AML-193 (cell line): ENCODE data around the gene PTPRZ1.

Source experiments
- DNase-seq, 2 experiments: peaks; one replicate each; lab custom pipeline; 2025; lab: John Stamatoyannopoulos, UW

The PTPRZ1 gene

DNA sequence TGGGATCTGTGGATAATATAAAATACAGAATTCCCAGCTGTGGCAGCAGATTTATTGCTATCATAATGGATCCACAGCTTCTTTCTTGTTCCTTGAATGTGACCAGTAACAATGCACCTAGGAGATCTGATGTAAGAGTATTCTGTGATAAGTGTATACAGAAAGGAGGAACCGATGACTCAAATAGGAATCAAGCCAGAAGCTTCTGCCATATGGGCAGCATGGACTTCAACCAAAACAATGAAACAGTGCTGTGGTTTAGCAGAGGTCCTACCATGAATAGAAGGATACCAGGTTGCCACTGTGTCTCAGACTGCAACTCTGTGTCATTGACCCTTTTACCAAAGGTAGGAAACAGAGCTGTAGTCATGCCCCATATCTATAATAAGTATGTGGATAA lies 81.8 kb downstream of the PTPRZ1 start:
- DNase-seq: no peak

- no peak for DNase-seq
Measured at GRCh38 chr7:121957626-121958025, 84.7 kb downstream of the PTPRZ1 start.

DNA sequence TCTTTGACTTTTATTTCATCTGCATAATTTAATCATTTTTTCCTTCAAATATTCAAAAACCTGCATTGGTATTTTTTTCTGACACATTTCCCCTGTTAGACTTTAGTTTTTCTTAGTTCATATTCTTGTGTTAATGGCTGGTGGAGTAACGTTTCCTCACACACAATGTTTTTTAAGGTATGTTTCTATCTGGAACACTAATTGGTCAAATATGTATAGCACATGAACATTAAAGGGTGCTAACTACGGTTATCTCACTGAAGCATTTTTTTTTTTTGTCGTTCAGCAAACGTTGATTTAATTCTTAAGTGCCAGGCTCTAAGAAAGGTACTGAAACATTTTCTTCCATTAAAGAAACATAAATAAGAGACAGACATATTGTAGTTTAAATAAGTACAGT lies 87.7 kb downstream of the PTPRZ1 start:
- DNase-seq: no peak

DNA sequence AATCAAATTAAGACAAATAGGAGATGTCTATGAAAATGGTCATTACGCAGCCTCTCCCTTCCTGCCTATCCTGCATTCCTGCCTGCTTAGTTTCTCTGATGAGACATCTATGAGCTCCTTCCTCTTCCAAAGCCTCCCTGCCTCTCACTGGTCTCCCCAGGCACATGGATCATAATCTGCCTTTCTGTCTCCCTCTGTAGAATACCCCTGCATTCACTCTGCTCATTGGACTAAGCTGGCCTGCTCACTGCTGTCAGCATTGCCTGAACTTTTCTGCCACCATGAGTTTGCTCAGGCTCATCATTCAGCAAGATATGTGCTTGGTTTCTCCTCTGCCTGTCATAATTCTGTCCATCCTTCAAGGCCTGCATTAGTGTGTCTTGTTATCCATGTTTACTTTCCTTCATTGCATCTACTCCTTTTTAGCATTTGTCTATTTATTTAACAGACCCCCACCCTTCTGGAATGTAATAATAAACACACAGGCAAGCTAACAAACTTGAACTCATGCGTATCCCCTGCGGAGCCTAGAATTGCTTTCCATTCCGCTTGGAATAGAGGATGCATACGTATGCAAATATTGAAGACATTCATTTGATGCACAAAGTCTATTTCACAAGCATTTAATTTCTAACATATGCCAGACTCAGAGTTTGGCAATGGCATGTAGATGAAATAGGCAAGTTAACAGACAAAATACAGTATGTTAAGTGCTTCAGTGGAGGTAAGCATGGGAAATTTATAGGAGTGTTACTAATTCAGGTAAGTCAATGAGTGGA lies 88.3 kb downstream of the PTPRZ1 start:
- DNase-seq: no peak

- DNase-seq: no peak
Measured at GRCh38 chr7:121966276-121966934, 93.4 kb downstream of the PTPRZ1 start.

DNA sequence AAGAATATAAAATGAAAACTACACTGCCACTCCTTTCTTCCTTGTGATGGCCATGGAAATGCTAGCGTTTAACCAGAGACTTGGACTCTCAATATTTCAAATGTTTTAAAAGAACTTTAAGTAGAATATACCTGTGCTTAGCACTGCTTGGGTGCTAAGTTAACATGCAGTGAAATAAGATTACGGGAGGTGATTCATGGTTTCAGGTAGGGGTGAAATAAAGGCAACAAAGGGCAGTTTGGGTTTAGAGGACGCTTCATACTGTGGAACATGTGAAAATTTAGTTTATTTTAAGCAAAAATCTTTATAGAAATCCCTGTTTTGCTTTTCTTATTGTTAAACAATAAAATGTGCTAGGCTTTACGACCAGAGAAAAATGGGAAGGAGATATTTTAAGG lies 94.0 kb downstream of the PTPRZ1 start:
- DNase-seq: no peak

DNA sequence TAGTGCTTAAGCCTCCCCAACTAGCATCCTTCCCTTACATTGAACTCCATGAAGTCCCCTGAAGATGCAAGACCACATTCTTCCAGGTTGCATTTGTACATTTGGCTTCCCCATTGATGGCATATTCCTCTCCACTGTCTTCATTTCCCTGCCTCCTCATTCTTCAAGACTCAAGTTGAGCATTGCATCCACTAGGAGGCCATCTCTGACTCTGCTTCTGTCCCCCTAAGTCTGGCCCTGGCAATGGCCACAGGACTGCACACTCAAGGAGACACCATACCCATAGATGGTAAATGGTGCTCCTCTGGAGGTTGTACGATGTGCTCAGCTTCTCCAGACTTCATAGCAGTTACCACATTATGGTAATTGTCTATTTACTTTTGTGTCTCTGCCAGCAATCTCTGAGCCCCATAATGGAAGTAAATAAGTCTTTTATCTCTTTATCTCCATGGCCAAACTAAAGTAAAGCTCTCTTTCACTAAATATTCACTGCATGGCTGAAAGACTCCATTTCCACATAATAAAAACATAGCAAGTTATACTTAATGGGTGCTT lies 112.6 kb downstream of the PTPRZ1 start:
- no peak for DNase-seq

DNA sequence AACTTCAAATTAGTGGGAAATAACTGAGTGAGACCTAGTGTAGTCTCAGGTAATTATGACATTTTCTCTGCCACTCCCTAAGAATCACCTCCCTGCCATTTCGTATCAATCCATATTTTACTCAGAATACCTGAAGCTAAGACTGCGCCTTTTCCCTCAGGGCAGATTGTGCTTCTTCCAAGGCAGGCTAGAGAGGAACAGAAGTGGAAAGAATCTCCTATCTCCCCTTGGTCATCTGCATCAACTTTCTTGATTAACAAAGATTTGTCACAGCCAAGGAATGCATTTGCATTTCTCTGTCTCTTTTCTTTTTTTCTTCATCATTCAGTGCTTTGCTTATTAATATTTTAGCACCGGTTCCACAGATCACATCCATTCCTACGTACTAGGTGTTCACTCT lies 119.1 kb downstream of the PTPRZ1 start:
- no peak for DNase-seq

- DNase-seq: peak; percentile 50 to 51
Measured at GRCh38 chr7:121994625-121995410, 121.9 kb downstream of the PTPRZ1 start.

- no peak for DNase-seq
Measured at GRCh38 chr7:122006687-122007086, 133.7 kb downstream of the PTPRZ1 start.

DNA sequence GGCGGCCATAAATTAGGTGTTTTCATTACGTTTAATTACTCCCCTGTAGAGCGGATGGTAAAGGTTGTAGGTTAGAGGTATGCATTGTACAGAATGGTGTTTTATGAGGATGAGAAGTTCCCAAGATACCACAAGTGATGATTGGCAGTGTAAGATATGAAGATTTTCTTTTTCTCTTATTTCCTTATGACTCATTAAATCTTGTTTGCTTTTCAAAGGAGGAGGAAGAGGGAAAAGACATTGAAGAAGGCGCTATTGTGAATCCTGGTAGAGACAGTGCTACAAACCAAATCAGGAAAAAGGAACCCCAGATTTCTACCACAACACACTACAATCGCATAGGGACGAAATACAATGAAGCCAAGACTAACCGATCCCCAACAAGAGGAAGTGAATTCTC lies 137.2 kb downstream of the PTPRZ1 start:
- DNase-seq: no peak

DNA sequence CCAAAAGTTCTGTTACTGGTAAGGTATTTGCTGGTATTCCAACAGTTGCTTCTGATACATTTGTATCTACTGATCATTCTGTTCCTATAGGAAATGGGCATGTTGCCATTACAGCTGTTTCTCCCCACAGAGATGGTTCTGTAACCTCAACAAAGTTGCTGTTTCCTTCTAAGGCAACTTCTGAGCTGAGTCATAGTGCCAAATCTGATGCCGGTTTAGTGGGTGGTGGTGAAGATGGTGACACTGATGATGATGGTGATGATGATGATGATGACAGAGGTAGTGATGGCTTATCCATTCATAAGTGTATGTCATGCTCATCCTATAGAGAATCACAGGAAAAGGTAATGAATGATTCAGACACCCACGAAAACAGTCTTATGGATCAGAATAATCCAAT lies 140.1 kb downstream of the PTPRZ1 start:
- DNase-seq: no peak

GRCh38 chr7:122013630-122014029 lies 140.7 kb downstream of the PTPRZ1 start:
- DNase-seq: no peak

DNA sequence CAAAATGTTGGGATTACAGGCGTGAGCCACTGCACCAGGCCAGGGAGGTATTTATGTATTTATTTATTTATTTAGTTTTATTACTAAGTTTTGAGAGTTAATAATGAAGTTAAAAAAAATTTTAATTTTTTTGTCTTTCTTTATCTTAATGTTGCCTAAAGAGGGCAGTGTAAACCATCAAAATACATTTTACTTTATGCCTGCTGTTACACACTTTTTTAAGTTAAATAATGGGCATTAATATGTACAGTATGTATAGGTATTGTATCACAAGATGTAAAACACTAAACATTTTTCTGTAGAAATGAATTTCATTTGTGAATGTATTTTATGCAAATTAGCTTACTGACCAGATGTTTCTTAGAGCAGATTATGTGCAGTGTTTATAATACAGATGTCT lies 141.7 kb downstream of the PTPRZ1 start:
- DNase-seq: peak in 1 of 2 experiments; percentile 1

- DNase-seq: no peak
Measured at GRCh38 chr7:122018032-122018431, 145.1 kb downstream of the PTPRZ1 start.

GRCh38 chr7:122027058-122027457 lies 154.1 kb downstream of the PTPRZ1 start:
- DNase-seq: no peak

DNA sequence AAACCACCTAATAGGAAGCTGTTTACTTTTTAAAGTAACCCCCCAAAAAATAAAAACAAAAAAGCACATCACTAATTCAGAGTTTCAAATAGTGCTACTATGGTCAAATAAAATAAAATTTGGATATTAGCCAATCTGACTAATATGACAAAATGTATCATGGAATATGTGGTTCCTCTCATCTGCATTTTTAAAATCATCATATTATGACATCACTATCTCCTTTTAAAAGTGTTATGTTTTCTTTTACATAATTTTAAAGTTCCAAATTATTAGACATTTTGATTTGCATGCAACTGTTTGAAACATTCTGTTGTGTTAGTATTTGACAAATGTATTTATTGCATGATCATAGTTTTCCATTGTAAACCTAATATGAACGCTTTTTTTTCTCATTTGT lies 160.7 kb downstream of the PTPRZ1 start:
- no peak for DNase-seq

GRCh38 chr7:122035876-122036275 lies 162.9 kb downstream of the PTPRZ1 start:
- no peak for DNase-seq

GRCh38 chr7:122038134-122038533 lies 165.2 kb downstream of the PTPRZ1 start:
- DNase-seq: no peak

DNA sequence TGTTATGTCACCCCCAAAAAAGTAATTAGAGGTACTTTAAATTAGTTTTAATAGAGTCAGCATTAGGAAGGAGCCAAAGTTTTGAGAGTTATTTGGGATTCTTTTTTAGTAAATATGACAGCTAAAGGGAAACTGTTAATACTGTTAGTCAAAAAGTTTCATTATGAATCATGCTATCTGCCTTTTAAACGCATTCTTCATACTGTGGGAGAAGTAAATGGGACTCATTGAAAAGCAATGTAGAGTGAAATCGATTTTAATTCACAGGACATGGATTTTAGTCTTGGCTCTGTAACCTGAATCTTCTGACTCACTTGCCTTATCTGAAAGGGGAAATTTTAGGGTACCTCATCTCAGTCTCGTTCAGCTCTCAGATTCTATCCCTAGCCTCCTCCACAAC lies 165.9 kb downstream of the PTPRZ1 start:
- no peak for DNase-seq

GRCh38 chr7:122040147-122040546 lies 167.2 kb downstream of the PTPRZ1 start:
- no peak for DNase-seq

- no peak for DNase-seq
Measured at GRCh38 chr7:122046402-122046801, 173.4 kb downstream of the PTPRZ1 start.

GRCh38 chr7:122054393-122054792 lies 181.4 kb downstream of the PTPRZ1 start:
- DNase-seq: no peak
